Fibroblast of pulmonary artery (primary cell): ENCODE measurements around the gene PXDC1.

Experiments
- DNase-seq: peaks from one replicate; pipeline ENCODE4 v3.0.0-alpha.2; 2010; ENCODE audit warnings: low read depth
- H3K4me3 ChIP-seq: replicated peaks from 2 replicates; pipeline ENCODE4 v1.5.1; 2011; ENCODE audit warnings: low read depth, mild to moderate bottlenecking, control low read depth, low read length, moderate library complexity
- CTCF ChIP-seq: IDR thresholded peaks from 2 replicates; pipeline ENCODE4 v1.5.1; 2011; ENCODE audit warnings: mild to moderate bottlenecking, control low read depth, low read length, inconsistent platforms; ENCODE audit errors: missing control alignments

PXDC1 gene

GRCh38 chr6:3753228-3753835 lies 1.8 kb upstream of the PXDC1 start:
- no peak for TF ChIP-seq CTCF
- no peak overlapping the region for H3K4me3 ChIP-seq
- DNase-seq, result no peak

DNA sequence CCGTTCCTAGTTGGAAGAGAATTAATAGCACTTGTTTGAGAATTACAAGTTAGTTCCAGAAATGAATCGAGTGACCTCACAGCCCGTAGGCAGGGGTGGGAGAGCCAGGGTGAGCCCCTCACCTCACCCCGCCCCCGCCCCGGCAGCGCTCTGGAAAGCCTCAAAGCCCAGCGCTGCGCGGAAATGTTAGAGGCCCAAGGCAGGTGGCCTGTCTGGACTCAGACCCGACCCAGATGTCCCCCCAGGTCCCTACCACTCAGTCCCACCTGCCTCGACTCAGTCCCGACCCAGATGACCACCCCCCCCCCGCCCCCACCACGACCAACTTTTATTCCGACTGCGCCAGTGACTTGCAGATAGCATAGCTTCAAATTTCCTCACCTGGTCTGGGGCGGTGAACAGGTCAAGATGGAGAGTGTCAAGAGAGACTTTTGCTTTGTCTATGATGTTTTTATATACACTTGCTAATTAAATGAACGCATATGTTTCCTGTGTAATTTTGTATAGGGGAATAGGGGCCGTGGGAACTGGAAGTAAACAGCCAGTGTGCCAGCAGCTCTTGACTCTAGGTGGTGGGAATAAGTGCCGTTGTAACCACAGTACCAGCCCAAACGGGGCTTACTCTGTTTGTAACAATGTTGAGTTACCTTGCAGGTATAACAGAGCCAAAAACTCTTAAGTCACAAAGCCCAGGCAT lies 1.2 kb upstream of the PXDC1 start:
- H3K4me3 ChIP-seq, result peak overlapping the region; percentile 67
- no peak for TF ChIP-seq CTCF
- no peak for DNase-seq

- TF ChIP-seq CTCF, result peak; percentile 14
- DNase-seq, result peak; percentile 93
- peak overlapping the region; percentile 67 for H3K4me3 ChIP-seq
Measured at GRCh38 chr6:3751730-3752530, 417 bp upstream of the PXDC1 start.

- DNase-seq, result peak; percentile 76
- TF ChIP-seq CTCF, result no peak
- peak overlapping the region; percentile 67 for H3K4me3 ChIP-seq
Measured at GRCh38 chr6:3750317-3751076, 1.0 kb downstream of the PXDC1 start.

DNA sequence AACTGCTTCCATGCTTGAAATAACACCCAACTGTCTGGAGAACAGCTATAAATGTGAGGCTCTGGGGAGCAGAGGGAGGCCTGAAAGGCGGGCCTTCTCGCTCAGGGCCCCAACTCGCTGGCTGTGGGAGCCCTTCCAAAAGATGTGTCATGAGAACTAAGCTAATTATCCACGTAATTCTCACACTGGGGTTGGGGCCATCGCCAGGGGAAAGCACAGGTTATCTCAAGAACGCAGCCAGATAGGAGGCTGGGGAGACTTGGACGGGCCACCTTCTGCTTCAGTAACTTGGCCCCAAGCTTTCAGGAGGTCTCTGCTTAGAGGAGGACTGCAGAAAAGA lies 1.6 kb downstream of the PXDC1 start:
- DNase-seq, result peak; percentile 76
- no peak for TF ChIP-seq CTCF
- H3K4me3 ChIP-seq, result peak overlapping the region; percentile 67

- DNase-seq, result no peak
- H3K4me3 ChIP-seq, result peak overlapping the region; percentile 67
- TF ChIP-seq CTCF, result no peak
Measured at GRCh38 chr6:3749067-3749841, 2.3 kb downstream of the PXDC1 start.
